SU-DHL-6 (cell line): ENCODE data around the gene NOC2L.

Source experiments
- CTCF ChIP-seq: fragments of 200-600 bp; sonication (generic); IDR thresholded peaks from one replicate; pipeline ENCODE4 v1.5.1; 2017; ENCODE audit warnings: antibody characterized with exemption, mild to moderate bottlenecking, low read length, moderate library complexity; ENCODE audit not compliant: insufficient read depth, poor library complexity, severe bottlenecking
- EZH2phosphoT487 ChIP-seq: fragments of 200-600 bp; sonication (generic), shearing (Covaris generic); conservative IDR thresholded peaks from 2 replicates; pipeline ENCODE4 v1.6.1; 2018; ENCODE audit warnings: mild to moderate bottlenecking, antibody characterized with exemption, low read length, moderate library complexity, mixed read lengths

DNA sequence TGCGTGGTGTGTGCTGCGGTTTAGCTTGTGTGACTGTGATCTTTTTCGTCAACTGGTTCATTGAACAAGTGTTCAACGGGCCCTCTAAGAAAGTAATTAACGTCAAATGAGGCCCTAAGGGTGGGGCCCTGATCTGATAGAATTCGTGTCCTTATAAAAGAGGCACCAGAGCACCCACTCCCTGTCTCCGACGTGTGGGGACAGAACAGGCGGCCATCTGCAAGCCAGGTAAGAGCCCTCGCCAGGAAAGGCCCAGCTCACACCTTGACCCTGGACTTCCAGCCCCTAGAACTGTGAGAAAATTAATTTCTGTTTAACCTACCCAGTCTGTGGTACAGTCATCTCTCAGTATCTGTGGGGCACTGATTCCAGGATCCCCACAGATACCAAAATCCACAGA, 55.8 kb downstream of the NOC2L start:
- no peak for TF ChIP-seq CTCF
- TF ChIP-seq EZH2phosphoT487 = no peak
